ENCODE data around the gene RBM22.

GRCh38 chr5:150662731-150663516 lies 37.9 kb downstream of the RBM22 start:
- no peak; a peak in 1 of 4 replicates for TF ChIP-seq RAD21 (IDR thresholded peaks at IDR 0.05 in 1 of 2, conservative IDR thresholded peaks at IDR 0.05 in 1 of 2; ENCODE audit: low read depth in 2 of 2, low read length in 2 of 2)
- TF ChIP-seq POLR2A (IDR thresholded peaks at IDR 0.05; ENCODE audit: control extremely low read depth in 1 of 2, low read depth in 2 of 2, low read length in 2 of 2) = no peak
- no peak for TF ChIP-seq EZH2 (IDR thresholded peaks at IDR 0.05; ENCODE audit: low read depth, low read length, severe bottlenecking)
- no peak for TF ChIP-seq TCF12 (IDR thresholded peaks at IDR 0.05; ENCODE audit: low read depth, low read length)
- no peak for TF ChIP-seq MAX (IDR thresholded peaks at IDR 0.05)
- TF ChIP-seq SAP30 (IDR thresholded peaks at IDR 0.05; ENCODE audit: insufficient read depth, insufficient replicate concordance, low read length) = no peak
- TF ChIP-seq, protein P1, sequence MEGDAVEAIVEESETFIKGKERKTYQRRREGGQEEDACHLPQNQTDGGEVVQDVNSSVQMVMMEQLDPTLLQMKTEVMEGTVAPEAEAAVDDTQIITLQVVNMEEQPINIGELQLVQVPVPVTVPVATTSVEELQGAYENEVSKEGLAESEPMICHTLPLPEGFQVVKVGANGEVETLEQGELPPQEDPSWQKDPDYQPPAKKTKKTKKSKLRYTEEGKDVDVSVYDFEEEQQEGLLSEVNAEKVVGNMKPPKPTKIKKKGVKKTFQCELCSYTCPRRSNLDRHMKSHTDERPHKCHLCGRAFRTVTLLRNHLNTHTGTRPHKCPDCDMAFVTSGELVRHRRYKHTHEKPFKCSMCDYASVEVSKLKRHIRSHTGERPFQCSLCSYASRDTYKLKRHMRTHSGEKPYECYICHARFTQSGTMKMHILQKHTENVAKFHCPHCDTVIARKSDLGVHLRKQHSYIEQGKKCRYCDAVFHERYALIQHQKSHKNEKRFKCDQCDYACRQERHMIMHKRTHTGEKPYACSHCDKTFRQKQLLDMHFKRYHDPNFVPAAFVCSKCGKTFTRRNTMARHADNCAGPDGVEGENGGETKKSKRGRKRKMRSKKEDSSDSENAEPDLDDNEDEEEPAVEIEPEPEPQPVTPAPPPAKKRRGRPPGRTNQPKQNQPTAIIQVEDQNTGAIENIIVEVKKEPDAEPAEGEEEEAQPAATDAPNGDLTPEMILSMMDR (IDR thresholded peaks at IDR 0.05; ENCODE audit: control extremely low read depth in 1 of 3, insufficient read depth in 1 of 3, low read depth in 1 of 3, low read length in 3 of 3) = no peak
- TF ChIP-seq, protein P2, sequence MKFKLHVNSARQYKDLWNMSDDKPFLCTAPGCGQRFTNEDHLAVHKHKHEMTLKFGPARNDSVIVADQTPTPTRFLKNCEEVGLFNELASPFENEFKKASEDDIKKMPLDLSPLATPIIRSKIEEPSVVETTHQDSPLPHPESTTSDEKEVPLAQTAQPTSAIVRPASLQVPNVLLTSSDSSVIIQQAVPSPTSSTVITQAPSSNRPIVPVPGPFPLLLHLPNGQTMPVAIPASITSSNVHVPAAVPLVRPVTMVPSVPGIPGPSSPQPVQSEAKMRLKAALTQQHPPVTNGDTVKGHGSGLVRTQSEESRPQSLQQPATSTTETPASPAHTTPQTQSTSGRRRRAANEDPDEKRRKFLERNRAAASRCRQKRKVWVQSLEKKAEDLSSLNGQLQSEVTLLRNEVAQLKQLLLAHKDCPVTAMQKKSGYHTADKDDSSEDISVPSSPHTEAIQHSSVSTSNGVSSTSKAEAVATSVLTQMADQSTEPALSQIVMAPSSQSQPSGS (IDR thresholded peaks at IDR 0.05; ENCODE audit: low read length) = no peak
- TF ChIP-seq, protein P3, sequence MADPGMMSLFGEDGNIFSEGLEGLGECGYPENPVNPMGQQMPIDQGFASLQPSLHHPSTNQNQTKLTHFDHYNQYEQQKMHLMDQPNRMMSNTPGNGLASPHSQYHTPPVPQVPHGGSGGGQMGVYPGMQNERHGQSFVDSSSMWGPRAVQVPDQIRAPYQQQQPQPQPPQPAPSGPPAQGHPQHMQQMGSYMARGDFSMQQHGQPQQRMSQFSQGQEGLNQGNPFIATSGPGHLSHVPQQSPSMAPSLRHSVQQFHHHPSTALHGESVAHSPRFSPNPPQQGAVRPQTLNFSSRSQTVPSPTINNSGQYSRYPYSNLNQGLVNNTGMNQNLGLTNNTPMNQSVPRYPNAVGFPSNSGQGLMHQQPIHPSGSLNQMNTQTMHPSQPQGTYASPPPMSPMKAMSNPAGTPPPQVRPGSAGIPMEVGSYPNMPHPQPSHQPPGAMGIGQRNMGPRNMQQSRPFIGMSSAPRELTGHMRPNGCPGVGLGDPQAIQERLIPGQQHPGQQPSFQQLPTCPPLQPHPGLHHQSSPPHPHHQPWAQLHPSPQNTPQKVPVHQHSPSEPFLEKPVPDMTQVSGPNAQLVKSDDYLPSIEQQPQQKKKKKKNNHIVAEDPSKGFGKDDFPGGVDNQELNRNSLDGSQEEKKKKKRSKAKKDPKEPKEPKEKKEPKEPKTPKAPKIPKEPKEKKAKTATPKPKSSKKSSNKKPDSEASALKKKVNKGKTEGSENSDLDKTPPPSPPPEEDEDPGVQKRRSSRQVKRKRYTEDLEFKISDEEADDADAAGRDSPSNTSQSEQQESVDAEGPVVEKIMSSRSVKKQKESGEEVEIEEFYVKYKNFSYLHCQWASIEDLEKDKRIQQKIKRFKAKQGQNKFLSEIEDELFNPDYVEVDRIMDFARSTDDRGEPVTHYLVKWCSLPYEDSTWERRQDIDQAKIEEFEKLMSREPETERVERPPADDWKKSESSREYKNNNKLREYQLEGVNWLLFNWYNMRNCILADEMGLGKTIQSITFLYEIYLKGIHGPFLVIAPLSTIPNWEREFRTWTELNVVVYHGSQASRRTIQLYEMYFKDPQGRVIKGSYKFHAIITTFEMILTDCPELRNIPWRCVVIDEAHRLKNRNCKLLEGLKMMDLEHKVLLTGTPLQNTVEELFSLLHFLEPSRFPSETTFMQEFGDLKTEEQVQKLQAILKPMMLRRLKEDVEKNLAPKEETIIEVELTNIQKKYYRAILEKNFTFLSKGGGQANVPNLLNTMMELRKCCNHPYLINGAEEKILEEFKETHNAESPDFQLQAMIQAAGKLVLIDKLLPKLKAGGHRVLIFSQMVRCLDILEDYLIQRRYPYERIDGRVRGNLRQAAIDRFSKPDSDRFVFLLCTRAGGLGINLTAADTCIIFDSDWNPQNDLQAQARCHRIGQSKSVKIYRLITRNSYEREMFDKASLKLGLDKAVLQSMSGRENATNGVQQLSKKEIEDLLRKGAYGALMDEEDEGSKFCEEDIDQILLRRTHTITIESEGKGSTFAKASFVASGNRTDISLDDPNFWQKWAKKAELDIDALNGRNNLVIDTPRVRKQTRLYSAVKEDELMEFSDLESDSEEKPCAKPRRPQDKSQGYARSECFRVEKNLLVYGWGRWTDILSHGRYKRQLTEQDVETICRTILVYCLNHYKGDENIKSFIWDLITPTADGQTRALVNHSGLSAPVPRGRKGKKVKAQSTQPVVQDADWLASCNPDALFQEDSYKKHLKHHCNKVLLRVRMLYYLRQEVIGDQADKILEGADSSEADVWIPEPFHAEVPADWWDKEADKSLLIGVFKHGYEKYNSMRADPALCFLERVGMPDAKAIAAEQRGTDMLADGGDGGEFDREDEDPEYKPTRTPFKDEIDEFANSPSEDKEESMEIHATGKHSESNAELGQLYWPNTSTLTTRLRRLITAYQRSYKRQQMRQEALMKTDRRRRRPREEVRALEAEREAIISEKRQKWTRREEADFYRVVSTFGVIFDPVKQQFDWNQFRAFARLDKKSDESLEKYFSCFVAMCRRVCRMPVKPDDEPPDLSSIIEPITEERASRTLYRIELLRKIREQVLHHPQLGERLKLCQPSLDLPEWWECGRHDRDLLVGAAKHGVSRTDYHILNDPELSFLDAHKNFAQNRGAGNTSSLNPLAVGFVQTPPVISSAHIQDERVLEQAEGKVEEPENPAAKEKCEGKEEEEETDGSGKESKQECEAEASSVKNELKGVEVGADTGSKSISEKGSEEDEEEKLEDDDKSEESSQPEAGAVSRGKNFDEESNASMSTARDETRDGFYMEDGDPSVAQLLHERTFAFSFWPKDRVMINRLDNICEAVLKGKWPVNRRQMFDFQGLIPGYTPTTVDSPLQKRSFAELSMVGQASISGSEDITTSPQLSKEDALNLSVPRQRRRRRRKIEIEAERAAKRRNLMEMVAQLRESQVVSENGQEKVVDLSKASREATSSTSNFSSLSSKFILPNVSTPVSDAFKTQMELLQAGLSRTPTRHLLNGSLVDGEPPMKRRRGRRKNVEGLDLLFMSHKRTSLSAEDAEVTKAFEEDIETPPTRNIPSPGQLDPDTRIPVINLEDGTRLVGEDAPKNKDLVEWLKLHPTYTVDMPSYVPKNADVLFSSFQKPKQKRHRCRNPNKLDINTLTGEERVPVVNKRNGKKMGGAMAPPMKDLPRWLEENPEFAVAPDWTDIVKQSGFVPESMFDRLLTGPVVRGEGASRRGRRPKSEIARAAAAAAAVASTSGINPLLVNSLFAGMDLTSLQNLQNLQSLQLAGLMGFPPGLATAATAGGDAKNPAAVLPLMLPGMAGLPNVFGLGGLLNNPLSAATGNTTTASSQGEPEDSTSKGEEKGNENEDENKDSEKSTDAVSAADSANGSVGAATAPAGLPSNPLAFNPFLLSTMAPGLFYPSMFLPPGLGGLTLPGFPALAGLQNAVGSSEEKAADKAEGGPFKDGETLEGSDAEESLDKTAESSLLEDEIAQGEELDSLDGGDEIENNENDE (IDR thresholded peaks at IDR 0.05; ENCODE audit: insufficient replicate concordance, low read length) = no peak
- no peak for TF ChIP-seq JUND (IDR thresholded peaks at IDR 0.05; ENCODE audit: low read length)
- no peak for TF ChIP-seq CREB1 (IDR thresholded peaks at IDR 0.05)

Data from H1 (cell line).